Hindlimb muscle (tissue), 1 donor: ENCODE measurements around the gene MAP4K4. TPM values are rescaled to one million over a fixed set of nuclear protein-coding genes. Genes with fewer than 3 reads are reported as not detected.

ENCODE experiments used
- DNase-seq: peaks from one replicate; pipeline ENCODE4 v3.0.0-alpha.2; 2013
- polyA plus RNA-seq: library from polyadenylated mRNA; unstranded; fragments of 120-200 nt; gene quantifications from one replicate; pipeline ENCODE4 v1.2.1, GENCODE V29; 2013; ENCODE audit not compliant: insufficient read length

MAP4K4 gene
- polyA plus RNA-seq, 1 donor: 152 TPM

DNA sequence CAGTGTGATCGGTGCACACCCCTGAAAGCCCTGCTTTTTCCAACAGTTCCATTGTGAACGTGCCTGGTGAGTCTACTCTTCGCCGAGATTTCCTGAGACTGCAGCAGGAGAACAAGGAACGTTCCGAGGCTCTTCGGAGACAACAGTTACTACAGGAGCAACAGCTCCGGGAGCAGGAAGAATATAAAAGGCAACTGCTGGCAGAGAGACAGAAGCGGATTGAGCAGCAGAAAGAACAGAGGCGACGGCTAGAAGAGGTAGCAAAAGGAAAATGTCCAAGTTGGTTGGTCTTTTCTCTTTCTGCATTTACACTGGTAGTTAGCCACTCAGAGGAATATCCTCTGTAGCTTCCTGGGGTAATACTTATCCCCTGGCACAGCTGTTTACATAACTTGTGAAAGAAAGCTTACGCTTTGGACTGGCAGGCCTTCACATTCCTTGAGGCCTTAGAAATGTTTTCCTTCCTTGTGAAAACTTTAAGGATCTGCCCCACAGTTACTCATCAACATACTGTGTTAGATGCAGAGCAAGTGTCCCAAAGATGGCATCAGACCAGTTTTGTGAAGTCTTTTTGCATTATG lies 146.6 kb downstream of the MAP4K4 start:
- no peak for DNase-seq

DNA sequence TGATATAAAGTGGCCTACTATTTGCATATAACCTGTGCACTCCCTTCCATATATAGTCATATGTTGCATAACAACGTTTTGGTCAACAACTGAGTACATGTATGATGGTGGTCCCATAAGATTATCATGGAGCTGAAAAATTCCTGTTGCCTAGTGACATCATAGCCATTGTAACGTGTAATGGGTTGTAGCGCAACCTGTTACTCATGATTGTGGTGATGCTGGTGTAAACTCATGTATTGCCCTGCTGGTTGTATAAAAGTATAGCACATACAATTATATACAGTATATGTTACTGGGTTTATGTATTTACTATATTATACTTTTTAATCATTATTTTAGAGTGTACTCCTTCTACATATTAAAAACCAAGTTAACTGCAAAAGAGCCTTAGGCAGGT lies 149.5 kb downstream of the MAP4K4 start:
- DNase-seq: no peak

- DNase-seq: no peak
Measured at GRCh38 chr2:101847661-101848339, 150.3 kb downstream of the MAP4K4 start.

DNA sequence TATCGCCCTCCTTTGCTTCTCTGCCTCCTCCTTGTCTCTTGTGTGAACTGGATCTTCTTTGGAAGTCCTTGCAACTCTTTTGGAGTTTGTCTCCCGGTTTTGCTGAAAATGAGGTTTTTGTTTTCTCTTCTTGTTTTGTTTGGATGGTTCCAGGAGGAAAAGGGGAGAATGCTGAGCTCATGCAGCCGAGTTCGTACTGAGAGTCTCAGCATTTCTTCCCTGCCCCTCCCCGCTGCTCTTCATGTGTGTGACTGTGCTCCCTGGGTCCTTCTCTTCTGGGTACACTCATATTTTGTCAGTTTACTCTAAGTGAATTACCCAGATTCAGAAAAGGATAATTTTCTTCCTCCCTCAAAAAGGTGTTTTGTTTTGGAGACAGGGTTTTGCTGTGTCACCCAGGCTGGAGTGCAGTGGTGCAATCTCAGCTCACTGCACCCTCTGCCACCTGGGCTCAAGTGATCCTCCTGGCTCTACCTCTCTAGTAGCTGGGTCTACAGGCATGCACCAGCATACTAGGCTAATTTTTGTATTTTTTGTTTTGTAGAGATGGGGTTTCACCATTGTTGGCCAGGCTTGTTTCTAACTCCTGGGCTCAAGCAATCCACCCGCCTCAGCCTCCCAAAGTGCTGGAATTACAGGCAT lies 151.4 kb downstream of the MAP4K4 start:
- no peak for DNase-seq

GRCh38 chr2:101850450-101850849 lies 152.9 kb downstream of the MAP4K4 start:
- no peak for DNase-seq

DNA sequence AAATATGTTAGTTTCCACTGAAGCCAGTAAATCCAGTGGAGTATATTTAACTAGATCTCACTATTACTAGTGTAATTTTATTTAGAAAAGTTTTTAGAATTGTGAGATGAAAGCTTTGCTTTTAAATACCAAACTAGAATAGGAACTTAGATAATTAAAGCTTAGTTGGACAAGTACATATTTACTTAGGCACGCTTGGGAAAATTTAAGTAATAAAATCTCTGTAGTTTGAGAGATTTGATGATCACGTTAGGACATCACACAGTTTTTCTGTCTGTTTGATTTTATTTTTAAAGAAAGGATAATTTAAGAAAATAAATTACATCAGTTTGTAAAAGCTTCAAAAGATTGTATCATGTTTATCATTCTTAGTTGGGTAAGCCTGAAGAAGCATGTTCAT lies 153.5 kb downstream of the MAP4K4 start:
- no peak for DNase-seq

DNA sequence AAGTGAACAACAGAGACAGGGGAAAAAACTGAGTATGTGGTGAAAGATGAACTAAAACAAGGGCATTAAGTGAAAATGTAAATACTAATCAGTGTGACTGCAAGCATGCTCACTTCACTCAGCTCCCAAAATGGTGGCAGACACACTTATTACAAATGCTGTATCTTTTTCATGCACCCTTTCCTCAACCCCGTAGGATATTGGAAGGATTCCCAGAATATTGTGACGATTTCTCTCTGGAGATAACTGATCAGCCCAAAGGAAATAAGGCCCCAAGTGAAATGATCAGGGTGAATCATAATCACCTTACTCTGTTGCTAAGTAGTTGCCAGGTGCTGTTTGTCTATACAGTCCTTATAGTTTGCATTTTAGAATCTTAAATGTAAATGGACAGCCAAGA lies 155.3 kb downstream of the MAP4K4 start:
- no peak for DNase-seq

DNA sequence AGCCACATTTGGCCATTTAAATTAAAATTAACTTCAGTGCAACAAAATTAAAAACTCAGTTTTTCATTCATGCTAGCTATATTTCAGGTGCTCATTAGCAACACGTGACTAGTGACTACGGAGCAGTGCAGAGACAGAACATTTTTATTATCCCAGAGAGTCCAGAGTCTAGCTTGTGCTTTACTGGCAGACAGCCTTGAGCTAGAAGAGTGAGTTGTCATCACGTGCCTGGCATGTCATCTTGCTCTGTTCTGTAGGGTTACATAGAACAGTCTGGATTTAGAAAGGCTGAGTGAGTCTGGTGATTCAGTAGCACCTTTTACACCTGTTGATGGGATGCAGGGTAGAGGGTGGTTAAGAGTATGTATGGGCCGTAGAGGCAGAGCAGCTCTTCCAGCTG lies 157.4 kb downstream of the MAP4K4 start:
- no peak for DNase-seq

DNA sequence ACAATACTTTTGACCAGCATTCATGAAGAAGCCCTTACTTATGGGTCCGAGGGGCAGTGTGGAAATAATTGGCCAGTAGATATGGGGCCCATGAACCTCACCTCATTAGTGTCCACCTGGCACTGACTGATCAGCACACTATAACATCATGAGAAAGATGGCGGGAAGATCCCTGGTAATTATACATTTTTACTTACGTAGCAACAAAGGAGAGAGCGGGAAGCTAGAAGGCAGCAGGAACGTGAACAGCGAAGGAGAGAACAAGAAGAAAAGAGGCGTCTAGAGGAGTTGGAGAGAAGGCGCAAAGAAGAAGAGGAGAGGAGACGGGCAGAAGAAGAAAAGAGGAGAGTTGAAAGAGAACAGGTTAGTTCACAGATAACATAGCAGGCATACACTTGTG lies 158.3 kb downstream of the MAP4K4 start:
- no peak for DNase-seq

DNA sequence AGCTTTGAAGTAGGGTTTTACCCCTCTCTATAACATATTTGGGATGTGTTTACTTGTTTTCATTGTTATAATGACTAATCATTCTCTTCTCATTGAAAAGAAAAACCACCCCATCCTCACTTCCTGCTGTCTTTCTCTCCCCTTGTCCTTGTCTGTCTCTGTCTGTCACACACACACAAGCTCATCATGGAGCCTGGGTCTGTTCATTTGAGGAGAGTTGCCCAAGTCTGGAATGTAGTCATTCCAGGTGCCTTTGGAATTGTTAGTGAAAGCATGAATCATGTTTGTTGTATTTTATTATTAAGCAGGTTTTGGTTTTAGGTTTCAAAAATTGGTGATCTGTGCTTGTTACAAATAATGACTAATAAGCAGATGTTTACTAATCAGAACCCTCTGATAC lies 160.7 kb downstream of the MAP4K4 start:
- no peak for DNase-seq

DNA sequence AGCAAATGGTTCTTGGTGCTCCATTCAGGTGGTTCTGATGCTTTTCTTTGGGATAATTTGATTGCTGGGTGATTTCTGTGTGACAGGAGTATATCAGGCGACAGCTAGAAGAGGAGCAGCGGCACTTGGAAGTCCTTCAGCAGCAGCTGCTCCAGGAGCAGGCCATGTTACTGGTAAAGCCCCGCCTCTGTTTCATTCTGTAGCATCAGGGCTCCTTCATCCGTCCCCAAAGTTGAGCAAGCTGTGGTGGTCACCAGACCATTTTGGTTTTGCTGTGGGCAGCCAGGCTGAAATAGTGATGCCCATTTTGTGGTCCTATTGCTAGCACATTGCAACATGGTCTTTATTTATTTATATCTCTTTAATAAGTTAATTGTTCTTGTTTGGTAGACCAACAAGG lies 161.4 kb downstream of the MAP4K4 start:
- DNase-seq: no peak

GRCh38 chr2:101859604-101860003 lies 162.1 kb downstream of the MAP4K4 start:
- DNase-seq: no peak

- no peak for DNase-seq
Measured at GRCh38 chr2:101860157-101860556, 162.7 kb downstream of the MAP4K4 start.

DNA sequence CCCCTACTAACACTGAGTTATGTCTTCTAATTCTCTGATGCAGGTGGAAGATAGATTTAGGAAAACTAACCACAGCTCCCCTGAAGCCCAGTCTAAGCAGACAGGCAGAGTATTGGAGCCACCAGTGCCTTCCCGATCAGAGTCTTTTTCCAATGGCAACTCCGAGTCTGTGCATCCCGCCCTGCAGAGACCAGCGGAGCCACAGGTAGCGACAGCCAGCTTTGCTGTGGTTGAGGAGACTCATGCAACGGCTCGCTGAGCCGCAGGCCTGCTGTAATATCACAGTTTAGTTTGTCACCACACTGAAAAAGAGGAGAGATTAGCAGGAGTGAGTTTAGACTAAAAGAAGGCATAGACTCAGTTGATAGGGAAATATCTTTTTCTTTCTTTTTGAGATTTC lies 163.3 kb downstream of the MAP4K4 start:
- DNase-seq: no peak

GRCh38 chr2:101861382-101861781 lies 163.9 kb downstream of the MAP4K4 start:
- DNase-seq: no peak

GRCh38 chr2:101863534-101863933 lies 166.0 kb downstream of the MAP4K4 start:
- no peak for DNase-seq

DNA sequence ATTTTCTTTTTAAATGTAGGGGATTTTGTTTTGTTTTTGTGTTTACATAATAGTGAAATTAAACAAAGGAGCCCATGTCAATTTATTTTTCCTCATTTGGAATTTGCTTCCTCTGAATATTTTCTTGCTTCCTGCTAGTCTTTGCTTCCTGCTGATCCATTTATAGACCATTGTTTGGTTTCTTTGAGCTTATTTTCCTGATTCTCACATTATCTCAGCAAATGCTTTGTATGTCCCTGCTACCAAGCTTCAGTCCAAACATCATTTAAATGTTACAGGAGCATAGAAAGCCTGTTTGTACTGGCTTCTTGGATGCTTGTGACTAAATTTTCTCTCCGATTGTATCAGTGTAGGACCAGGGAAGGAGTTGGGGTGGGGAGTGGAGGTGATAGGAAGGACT lies 166.9 kb downstream of the MAP4K4 start:
- no peak for DNase-seq

- no peak for DNase-seq
Measured at GRCh38 chr2:101868525-101868924, 171.0 kb downstream of the MAP4K4 start.

DNA sequence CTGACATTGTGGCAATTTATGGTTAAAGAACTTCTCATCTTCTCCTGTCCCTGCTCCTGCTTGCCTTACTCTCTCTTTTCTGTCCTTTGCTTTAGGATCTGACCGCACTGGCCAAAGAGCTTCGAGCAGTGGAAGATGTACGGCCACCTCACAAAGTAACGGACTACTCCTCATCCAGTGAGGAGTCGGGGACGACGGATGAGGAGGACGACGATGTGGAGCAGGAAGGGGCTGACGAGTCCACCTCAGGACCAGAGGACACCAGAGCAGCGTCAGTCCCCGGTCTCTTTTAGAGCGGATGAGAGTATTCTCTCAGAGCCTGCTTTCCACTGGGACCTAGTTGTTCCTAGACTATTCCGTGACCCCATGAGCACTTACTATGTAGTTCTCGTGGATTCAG lies 172.0 kb downstream of the MAP4K4 start:
- DNase-seq: no peak

GRCh38 chr2:101870444-101870843 lies 172.9 kb downstream of the MAP4K4 start:
- no peak for DNase-seq

GRCh38 chr2:101871480-101871879 lies 174.0 kb downstream of the MAP4K4 start:
- DNase-seq: no peak

DNA sequence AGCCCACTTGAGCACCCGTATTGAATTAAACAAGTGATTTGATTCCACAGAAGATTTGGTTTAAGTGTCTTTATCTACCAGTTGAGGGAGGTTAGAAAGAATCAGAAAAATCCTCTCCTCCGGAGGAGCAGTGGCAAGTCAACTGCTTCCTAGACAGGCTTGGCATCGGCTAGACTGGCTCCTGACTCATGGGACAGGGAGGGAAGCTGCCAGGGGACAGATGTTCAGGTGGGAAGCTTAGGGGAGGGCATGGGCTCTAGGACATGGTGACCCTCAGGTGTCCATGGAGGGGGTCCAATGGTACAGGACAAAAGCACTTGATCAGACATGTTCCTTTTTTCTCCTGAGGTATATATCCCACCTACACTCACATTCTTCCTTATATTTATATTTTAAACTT lies 175.0 kb downstream of the MAP4K4 start:
- no peak for DNase-seq

GRCh38 chr2:101873543-101873942 lies 176.0 kb downstream of the MAP4K4 start:
- no peak for DNase-seq

DNA sequence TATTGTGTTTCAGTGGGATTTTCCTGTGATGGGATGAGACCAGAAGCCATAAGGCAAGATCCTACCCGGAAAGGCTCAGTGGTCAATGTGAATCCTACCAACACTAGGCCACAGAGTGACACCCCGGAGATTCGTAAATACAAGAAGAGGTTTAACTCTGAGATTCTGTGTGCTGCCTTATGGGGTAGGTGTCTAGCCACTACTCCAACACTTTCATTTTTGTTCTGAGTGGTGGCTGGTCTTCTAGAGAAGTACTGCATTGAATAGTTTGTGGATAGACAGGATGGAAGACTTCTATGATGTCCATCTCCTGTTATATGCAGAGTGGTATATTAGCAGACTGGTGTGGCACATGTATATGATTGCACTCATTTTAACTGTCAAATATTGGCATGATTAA lies 176.6 kb downstream of the MAP4K4 start:
- no peak for DNase-seq
